Stimulated activated CD4-positive, alpha-beta T cell treated with anti-CD3 and anti-CD28 coated beads, Interleukin-4, amount 100 ng/mL, for 24 hours (primary cell): ENCODE results near the gene C17orf67.

Experiments
- DNase-seq: peaks from one replicate; pipeline ENCODE4 v3.0.0-alpha.2; 2020

The C17orf67 gene

GRCh38 chr17:56832446-56832845 is 1.3 kb downstream of the C17orf67 start:
- no peak for DNase-seq

DNA sequence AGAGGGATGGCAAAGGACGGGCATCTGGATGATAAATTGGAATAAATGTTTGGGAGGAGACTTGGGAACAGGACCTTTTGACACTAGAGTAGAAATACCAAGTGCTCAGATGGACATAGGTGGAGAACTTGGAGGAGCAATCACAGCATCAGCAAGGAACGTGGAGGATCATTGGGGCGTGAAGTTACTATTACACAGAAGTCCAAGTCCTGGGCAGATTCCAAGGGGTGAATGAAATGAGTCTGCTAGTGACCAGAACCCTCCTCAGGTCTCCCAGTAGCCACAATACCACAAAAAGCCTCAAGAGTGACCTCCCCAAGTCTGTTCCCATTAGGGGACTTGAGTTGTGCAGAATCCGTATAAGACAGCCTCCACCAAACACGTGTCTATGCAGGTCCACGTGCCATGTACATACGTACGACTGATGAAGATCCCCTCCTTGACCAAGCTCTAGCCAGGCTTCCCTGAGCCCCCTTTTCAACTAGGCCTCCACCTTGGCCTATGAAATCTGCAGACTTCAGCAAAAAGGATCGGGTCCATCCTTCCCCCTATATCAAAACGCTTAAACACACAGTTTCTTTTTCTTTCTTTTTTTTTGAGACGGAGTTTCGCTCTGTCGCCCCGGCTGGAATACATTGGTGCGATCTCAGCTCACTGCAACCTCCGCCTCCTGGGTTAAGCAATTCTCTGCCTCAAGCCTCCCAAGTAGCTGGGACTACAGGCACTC is 2.2 kb downstream of the C17orf67 start:
- DNase-seq, result no peak

DNA sequence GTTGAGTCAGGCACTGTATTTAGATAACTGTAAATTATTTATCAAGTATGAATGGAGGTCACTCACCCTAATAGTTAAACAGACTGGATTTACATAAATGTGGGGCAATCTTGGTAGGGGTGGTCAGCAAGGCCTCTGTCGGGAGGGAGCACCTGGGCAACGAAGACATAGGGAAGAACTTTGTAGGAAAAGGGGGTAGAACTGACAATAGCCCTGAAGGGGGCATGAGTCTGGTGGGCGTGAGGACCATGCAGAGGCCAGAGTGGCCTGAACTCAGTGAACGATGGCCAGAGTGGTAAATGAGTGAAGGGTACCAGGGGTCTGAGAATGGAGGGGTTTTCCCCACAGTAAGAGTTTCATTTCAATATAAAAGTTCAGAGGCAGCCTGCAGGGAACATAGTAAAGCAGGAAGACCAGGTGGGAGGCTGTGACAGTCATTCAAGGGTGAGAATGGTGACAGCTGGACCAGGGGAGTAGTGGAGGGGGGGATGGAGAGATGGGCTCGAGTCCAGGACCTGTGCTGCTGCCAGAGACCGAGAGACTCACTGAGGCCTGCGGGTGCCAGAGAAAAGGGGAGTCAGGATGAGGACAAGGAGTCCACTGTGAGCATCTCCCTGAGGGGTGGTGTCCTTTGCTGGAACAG is 2.9 kb downstream of the C17orf67 start:
- no peak for DNase-seq

GRCh38 chr17:56826611-56827414 is 6.9 kb downstream of the C17orf67 start:
- DNase-seq, result no peak

- no peak for DNase-seq
Measured at GRCh38 chr17:56824503-56824902, 9.2 kb downstream of the C17orf67 start.

GRCh38 chr17:56823848-56824247 is 9.9 kb downstream of the C17orf67 start:
- DNase-seq, result no peak

- no peak for DNase-seq
Measured at GRCh38 chr17:56822725-56823124, 11.0 kb downstream of the C17orf67 start.

GRCh38 chr17:56821847-56822534 is 11.7 kb downstream of the C17orf67 start:
- DNase-seq, result no peak

- no peak for DNase-seq
Measured at GRCh38 chr17:56820207-56820606, 13.5 kb downstream of the C17orf67 start.

GRCh38 chr17:56819431-56820145 is 14.1 kb downstream of the C17orf67 start:
- DNase-seq, result peak; percentile 81

DNA sequence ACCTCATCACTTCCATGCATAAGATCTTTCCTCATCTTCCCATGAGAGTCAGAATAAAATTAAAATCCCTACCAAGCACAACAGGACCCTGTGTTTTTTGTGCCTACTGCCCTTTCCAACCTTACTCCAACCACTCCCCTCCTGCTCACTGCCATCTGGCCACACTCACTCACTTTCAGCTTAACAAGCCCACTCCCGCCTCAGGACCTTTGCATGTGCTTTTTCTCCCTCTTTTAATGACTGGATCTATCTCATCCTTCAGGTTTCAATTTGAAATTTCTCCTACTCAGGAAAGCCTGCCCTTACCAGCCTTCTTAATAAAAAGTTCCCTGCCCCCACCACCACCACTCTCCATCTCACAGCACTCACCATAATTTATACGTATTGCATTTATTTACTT is 14.7 kb downstream of the C17orf67 start:
- DNase-seq, result no peak

GRCh38 chr17:56817066-56817465 is 16.7 kb downstream of the C17orf67 start:
- DNase-seq, result no peak

GRCh38 chr17:56815711-56816110 is 18.0 kb downstream of the C17orf67 start:
- DNase-seq, result no peak

DNA sequence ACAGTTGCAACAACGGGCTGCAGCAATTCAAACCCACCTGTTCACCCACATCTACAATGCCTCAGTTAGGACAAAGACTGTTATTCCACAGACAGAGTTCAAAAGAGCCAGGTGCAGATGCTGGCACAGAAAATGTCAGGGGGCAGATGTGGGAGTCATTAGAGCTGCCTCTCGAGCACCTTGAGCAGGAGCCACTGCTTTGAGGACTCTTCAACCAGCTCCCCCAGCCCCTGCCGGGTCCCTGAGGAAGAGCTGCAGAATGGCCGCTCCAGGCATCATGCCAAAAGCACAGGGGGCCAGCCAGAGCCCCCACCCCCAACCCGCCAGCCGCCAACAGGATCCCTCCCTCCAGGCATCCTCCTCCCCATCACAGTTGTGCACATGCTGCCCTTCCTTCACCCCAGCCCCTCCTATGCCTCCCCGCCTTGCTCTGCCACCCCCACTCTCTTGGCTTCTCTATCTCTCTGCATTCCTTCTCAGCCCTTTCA is 20.8 kb downstream of the C17orf67 start:
- no peak for DNase-seq

- no peak for DNase-seq
Measured at GRCh38 chr17:56810891-56811775, 22.6 kb downstream of the C17orf67 start.

DNA sequence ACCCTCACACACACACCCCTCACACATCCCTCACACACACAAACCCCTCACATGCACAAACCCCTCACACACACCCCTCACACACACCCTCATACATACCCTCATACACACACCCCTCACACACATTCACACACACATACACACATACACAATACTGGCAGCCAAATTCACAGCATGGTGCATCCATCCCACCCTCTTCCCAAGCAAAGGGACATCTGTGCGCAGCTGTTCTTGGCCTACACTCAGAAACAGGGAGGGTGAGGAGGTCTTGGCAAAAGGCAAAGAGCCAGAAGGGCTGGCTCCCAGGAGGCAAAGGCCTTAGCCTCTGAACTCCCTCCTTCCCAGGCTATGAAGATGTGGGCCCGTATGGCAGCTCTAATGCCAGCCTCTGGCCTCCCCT is 23.4 kb downstream of the C17orf67 start:
- DNase-seq, result no peak

- no peak for DNase-seq
Measured at GRCh38 chr17:56809820-56810179, 23.9 kb downstream of the C17orf67 start.

DNA sequence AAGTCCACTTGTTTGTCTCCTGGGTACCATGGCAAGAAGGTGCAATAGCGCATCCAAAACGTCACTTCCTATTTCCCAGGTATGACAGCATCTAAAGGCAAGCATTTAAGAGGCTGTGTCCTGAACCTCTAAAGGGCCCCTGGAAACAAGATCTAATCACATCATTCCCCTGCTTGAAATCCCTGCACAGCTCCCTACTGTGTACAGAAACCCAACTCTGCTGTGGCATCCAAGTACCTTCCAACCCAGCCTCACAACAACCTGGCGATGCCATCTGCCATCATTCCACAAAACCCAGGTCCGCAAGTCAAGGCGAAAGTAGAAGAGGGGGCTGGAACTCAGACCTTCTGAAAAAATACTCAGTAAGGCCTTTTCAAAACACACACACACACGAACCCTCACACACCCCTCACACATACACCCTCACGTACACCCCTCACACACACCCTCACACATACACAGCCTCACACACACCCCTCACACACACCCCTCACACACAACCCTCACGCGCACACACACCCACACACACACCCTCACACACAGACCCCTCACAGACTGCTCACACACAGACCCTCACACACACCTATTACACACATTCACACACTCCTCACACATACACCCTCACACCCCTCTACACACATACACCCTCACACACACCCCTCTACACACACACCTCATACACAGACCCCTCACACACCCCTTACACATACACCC is 24.5 kb downstream of the C17orf67 start:
- DNase-seq, result no peak

DNA sequence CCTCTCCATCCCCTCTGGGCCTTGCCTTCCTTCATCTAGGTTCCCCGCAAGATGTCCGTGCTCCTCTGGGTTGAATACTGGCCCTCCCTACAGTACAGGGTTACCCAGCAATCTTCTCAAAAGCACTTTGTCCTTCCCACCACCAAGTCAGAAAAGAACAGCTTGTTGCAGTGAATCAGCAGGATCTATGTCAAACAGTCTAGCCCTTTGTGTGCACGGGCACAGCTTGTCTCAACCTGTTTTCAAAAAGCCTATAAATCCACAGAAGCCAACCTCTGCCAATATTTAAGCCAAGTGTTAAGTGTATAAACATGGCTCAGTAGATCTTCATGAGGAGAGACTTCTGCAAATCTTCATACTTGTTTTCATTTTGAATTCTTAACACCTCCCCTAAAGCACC is 25.2 kb downstream of the C17orf67 start:
- DNase-seq, result no peak

DNA sequence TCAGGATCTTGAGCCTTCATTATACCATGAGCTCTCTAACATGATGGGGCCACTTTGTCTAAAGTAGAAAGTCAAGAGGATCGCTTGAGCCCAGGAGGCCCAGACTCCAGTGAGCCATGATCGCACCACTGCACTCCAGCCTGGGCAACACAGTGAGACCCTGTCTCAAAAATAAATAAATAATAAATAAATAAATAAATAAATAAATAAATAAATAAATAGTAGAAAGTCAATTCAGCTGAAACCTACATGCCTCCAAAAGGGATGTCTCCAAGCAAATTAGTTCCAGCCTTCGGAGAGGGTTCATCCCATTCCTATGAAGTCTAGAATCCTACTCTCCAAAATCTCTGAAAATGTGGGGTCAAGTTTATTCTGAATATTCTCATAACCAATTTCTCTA is 26.0 kb downstream of the C17orf67 start:
- no peak for DNase-seq

DNA sequence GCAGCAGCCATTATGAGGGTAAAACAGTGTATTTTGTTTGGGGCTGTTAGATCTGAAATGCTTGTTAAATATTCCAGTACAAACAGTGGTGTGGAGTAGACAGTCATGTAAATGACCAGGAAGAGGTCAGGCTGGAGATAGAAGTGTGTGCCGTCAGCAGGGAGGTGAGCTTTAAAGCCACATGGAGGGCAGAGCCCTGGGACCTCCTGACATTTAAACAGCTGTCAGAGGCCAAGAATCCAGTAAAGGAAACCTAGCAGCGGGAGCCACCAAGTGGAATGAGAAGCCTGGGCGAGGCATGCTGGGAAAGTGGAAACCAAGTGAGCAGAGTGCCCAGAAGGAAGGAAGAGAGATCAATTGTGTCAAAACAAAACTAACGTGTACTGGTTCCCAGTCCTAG is 26.8 kb downstream of the C17orf67 start:
- no peak for DNase-seq
